ENCODE measurements around the gene RTF2. TPM values are rescaled to one million over a fixed set of nuclear protein-coding genes. Genes with fewer than 3 reads are reported as not detected.

Gene RTF2
- total and polyA plus RNA-seq, 2 of the 13 experiments (the other 11 are each of a cell fraction or from before 2014, with no cell fraction given) = 81.8 to 142 TPM

DNA sequence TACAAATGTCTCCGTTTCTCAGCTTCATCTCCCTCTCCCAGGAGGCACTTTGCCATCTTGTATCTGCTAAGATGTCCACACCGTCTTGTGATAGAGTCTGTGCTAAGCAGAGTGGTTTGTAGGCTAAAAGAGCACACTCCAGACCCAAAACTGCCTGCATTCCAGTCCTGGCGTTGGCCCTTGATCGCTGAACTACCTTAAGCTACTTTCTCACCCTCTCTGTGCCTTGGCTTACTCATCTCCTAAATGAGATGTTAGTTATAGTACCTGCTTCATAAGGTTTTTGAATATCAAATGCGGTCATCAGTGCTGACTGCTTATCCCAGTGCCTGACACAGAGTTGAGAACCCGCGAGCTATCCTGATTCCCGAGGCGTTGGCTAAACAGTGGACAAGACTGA, 42.4 kb upstream of the RTF2 start:
- BruUV-seq (replicated peaks) = no TSS peak

More for the DNA sequence above, 42.4 kb upstream of the RTF2 start:
- Histone ChIP-seq H3K36me3 (replicated peaks in 1 of 2; ENCODE audit: control insufficient read depth in 1 of 2, insufficient read depth in 2 of 2, low read length in 2 of 2) (no peaks in the 10 kb centered on the region), H3K4me2 (ENCODE audit: low read depth, low read length) (no peak overlapping the region), H4K20me1 (ENCODE audit: insufficient read depth, low read length) (no peaks in the 10 kb centered on the region), H3K79me2 (ENCODE audit: insufficient read depth, low read length) (no peaks in the 10 kb centered on the region), H3K4me3 (replicated peaks in 1 of 3; ENCODE audit: insufficient read depth in 1 of 3, low read depth in 2 of 3, low read length in 3 of 3) (no peak overlapping the region), H3K4me1 (ENCODE audit: insufficient read depth, low read length) (peaks cover 34% of the 10 kb centered on the region), H3K27ac (ENCODE audit: extremely low read length, insufficient read depth, low read length) (no peak overlapping the region), H2AFZ (ENCODE audit: low read length) (no peak overlapping the region), H3K27me3 (ENCODE audit: control insufficient read depth in 1 of 2, insufficient read depth in 2 of 2, low read length in 2 of 2) (no peaks in the 10 kb centered on the region), H3K9me3 (ENCODE audit: low read length) (no peaks in the 10 kb centered on the region), H3K9ac (ENCODE audit: insufficient read depth, low read depth, low read length) (no peak overlapping the region)
- CTCF ChIA-PET (ENCODE audit: low intra/inter-chr PET ratio, low total read pairs) = no interaction called here
- POLR2A ChIA-PET = no interaction called here
- DNase-seq (ENCODE audit: low spot score) (no peak), FAIRE-seq (no peak), ATAC-seq (no peak)
- intact Hi-C loops (cut with micrococcal nuclease; ENCODE audit: unreplicated experiment) = no loop called here
- 87% methylated on average over 9 of the region's 9 CpGs for WGBS (ENCODE audit: low lambda C conversion rate)
- no peak for TF ChIP-seq HMG20B (CRISPR knock-in tag; conservative IDR thresholded peaks at IDR 0.05)
- TF ChIP-seq FOXO1 (CRISPR knock-in tag; IDR thresholded peaks at IDR 0.05) = no peak
- no peak for TF ChIP-seq KDM2A (CRISPR knock-in tag; IDR thresholded peaks at IDR 0.05; ENCODE audit: borderline replicate concordance, low read depth)
- TF ChIP-seq, protein P1, sequence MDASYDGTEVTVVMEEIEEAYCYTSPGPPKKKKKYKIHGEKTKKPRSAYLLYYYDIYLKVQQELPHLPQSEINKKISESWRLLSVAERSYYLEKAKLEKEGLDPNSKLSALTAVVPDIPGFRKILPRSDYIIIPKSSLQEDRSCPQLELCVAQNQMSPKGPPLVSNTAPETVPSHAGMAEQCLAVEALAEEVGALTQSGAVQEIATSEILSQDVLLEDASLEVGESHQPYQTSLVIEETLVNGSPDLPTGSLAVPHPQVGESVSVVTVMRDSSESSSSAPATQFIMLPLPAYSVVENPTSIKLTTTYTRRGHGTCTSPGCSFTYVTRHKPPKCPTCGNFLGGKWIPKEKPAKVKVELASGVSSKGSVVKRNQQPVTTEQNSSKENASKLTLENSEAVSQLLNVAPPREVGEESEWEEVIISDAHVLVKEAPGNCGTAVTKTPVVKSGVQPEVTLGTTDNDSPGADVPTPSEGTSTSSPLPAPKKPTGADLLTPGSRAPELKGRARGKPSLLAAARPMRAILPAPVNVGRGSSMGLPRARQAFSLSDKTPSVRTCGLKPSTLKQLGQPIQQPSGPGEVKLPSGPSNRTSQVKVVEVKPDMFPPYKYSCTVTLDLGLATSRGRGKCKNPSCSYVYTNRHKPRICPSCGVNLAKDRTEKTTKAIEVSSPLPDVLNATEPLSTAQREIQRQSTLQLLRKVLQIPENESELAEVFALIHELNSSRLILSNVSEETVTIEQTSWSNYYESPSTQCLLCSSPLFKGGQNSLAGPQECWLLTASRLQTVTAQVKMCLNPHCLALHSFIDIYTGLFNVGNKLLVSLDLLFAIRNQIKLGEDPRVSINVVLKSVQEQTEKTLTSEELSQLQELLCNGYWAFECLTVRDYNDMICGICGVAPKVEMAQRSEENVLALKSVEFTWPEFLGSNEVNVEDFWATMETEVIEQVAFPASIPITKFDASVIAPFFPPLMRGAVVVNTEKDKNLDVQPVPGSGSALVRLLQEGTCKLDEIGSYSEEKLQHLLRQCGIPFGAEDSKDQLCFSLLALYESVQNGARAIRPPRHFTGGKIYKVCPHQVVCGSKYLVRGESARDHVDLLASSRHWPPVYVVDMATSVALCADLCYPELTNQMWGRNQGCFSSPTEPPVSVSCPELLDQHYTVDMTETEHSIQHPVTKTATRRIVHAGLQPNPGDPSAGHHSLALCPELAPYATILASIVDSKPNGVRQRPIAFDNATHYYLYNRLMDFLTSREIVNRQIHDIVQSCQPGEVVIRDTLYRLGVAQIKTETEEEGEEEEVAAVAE (CRISPR knock-in tag; IDR thresholded peaks at IDR 0.05; ENCODE audit: borderline replicate concordance) = no peak
- TF ChIP-seq, protein P2, sequence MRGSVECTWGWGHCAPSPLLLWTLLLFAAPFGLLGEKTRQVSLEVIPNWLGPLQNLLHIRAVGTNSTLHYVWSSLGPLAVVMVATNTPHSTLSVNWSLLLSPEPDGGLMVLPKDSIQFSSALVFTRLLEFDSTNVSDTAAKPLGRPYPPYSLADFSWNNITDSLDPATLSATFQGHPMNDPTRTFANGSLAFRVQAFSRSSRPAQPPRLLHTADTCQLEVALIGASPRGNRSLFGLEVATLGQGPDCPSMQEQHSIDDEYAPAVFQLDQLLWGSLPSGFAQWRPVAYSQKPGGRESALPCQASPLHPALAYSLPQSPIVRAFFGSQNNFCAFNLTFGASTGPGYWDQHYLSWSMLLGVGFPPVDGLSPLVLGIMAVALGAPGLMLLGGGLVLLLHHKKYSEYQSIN (CRISPR knock-in tag; IDR thresholded peaks at IDR 0.05; ENCODE audit: borderline replicate concordance) = no peak
- TF ChIP-seq RXRA (CRISPR knock-in tag; IDR thresholded peaks at IDR 0.05) = no peak
- no peak for TF ChIP-seq NKX3-1 (CRISPR knock-in tag; IDR thresholded peaks at IDR 0.05)
- TF ChIP-seq SCMH1 (CRISPR knock-in tag; IDR thresholded peaks at IDR 0.05; ENCODE audit: borderline replicate concordance) = no peak
- no peak for TF ChIP-seq ZNF780A (CRISPR knock-in tag; IDR thresholded peaks at IDR 0.05)
- TF ChIP-seq, protein P3, sequence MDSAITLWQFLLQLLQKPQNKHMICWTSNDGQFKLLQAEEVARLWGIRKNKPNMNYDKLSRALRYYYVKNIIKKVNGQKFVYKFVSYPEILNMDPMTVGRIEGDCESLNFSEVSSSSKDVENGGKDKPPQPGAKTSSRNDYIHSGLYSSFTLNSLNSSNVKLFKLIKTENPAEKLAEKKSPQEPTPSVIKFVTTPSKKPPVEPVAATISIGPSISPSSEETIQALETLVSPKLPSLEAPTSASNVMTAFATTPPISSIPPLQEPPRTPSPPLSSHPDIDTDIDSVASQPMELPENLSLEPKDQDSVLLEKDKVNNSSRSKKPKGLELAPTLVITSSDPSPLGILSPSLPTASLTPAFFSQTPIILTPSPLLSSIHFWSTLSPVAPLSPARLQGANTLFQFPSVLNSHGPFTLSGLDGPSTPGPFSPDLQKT (CRISPR knock-in tag; IDR thresholded peaks at IDR 0.05; ENCODE audit: borderline replicate concordance) = no peak
- TF ChIP-seq ZMYM2 (CRISPR knock-in tag; IDR thresholded peaks at IDR 0.05) = no peak
- TF ChIP-seq ZNF10 (CRISPR knock-in tag; IDR thresholded peaks at IDR 0.05; ENCODE audit: borderline replicate concordance, low read depth) = no peak
- TF ChIP-seq, protein P4, sequence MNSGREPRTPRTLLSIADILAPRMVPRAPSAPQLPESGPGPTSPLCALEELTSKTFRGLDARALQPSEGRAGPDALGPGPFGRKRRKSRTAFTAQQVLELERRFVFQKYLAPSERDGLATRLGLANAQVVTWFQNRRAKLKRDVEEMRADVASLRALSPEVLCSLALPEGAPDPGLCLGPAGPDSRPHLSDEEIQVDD (CRISPR knock-in tag; IDR thresholded peaks at IDR 0.05; ENCODE audit: borderline replicate concordance) = no peak
- in situ Hi-C loops (cut with HindIII; ENCODE audit: extremely low pct_ligation_motif_present, low pct_unique_long_range_greater_than_20kb) = no loop called here
